Esophagus (tissue), 2 donors: ENCODE measurements around the gene CIB4. TPM values are rescaled to one million over a fixed set of nuclear protein-coding genes. Genes with fewer than 3 reads are reported as not detected.

Source experiments
- H3K27ac ChIP-seq, 2 donors: one replicate each; pipeline ENCODE4 v1.5.1; 2013; ENCODE audit warnings: low read depth in 2 of 2, mild to moderate bottlenecking in 2 of 2, inconsistent platforms in 1 of 2, low read length in 1 of 2, moderate library complexity in 1 of 2
- H3K27me3 ChIP-seq, 2 donors: one replicate each; pipeline ENCODE4 v1.6.1; 2013; ENCODE audit warnings: low read length in 2 of 2, control low read depth in 1 of 2, mild to moderate bottlenecking in 1 of 2; ENCODE audit not compliant: insufficient read depth in 2 of 2, control insufficient read depth in 1 of 2
- H3K36me3 ChIP-seq, 2 donors: one replicate each; pipeline ENCODE4 v1.6.1; 2013; ENCODE audit warnings: low read length in 1 of 2; ENCODE audit not compliant: control insufficient read depth in 2 of 2, insufficient read depth in 2 of 2
- H3K4me1 ChIP-seq, 2 donors: one replicate each; pipeline ENCODE4 v1.6.1; 2013; ENCODE audit warnings: low read length in 1 of 2; ENCODE audit not compliant: control insufficient read depth in 2 of 2, insufficient read depth in 2 of 2
- H3K4me3 ChIP-seq, 2 donors: one replicate each; pipeline ENCODE4 v1.5.1; 2013; ENCODE audit warnings: low read length in 2 of 2, mild to moderate bottlenecking in 2 of 2, low read depth in 1 of 2, moderate library complexity in 1 of 2
- H3K9me3 ChIP-seq, 2 donors: one replicate each; pipeline ENCODE4 v1.6.1; 2013; ENCODE audit warnings: mild to moderate bottlenecking in 2 of 2, low read depth in 1 of 2, low read length in 1 of 2, moderate library complexity in 1 of 2; ENCODE audit not compliant: control insufficient read depth in 2 of 2, insufficient read depth in 1 of 2
- WGBS, 2 donors: extraction: QIAGEN DNeasy Blood & Tissue Kit; methylation state at CpG; one replicate each; pipeline ENCODE4 v1.1.7; 2013; 5-methylcytosine and 5-hydroxymethylcytosine counted together
- polyA plus RNA-seq, 2 donors: library from polyadenylated mRNA; stranded (reverse); fragments of 200-250 nt; gene quantifications; one replicate each; pipeline ENCODE4 v1.2.3, GENCODE V29; 2013
- donor health status: healthy with polysubstance abuse.
- donor health status: Bipolar disorder and iron deficiency.

Gene CIB4
- polyA plus RNA-seq, 2 donors: not detected

DNA sequence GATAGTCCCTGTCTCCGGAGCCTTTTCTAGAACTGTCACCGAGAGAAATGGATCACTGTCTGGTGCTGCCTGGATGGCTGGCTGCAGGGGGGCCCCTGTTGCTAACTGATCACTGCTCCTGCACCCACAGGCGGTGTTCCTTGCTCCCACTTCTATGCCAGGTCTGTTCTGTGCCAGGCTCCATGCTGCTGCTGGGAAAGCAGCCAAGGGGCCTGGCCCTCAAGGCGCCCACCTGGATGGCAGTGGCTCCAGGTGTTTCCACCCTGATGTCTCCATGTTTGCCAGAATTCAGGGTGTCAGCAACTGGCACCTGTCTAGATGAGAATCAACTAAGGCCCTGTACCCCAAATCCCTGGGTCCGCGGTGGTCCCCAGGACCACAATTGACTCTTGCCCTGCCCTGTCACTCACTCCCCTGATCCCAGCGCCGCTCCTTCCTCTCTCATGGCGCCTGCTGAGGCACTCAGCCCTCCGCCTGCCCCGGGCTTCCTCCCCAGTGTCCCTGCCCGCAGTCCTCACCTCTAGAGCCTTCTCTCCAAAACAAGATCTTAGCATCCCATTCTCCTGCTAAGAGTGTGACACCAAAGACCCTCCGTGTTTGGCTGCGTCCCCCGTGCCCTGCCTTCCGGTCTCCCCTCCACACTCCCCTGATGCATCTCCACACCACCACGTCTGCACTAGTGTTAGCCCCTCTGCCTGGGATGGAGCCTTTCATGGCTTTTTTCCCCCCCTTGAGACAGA is 90.7 kb downstream of the CIB4 start:
- WGBS, 2 donors: 77 to 82% methylated on average over 17 of the region's 17 CpGs
- no peaks in the 10 kb centered on the region for H3K9me3 ChIP-seq
- H3K4me1 ChIP-seq: no peaks in the 10 kb centered on the region
- no peaks in the 10 kb centered on the region for H3K36me3 ChIP-seq
- peaks cover 0 to 2% of the 10 kb centered on the region in 2 donors for H3K27me3 ChIP-seq
- no peak overlapping the region for H3K4me3 ChIP-seq
- H3K27ac ChIP-seq: no peak overlapping the region

DNA sequence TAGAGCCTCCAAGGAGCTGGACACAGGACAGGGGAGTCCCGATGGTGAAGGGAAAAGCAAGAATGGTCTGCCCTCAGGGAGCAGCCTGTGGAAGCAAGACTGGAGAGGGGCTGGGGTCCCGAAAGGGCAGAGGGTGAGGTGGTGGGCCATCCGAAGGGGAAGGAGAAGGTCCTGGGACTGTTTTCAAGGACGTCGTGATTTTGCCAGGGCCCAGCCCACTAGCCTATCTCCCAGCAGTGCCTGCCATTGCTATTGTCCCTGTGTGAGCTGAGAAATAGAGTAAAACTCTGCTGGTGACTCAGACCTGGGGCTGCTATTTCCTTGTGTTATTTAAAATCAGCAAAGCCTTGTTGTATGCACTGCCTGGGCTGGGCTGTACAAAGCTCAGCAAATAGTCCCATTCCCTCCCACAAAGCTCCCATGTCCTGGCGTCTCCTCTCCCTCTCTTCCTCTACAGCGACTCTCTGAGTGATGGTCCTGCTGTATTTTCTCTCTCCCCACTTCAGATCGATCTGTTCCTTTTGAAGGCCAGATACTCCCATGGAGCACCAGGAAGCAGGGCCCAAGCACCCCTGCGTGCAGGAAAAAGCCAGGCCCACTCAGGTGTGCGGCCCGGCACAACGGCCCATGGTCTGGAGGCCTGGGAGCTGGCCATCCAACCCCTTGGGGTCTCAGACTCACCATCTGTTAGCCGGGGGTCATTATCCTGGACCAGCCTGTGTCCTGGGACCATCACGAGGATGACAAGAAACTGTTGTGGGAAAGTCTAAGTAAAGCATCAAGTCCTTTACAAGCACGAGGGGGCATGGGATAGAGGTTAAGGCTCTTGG is 98.3 kb downstream of the CIB4 start:
- H3K4me1 ChIP-seq: no peaks in the 10 kb centered on the region

DNA sequence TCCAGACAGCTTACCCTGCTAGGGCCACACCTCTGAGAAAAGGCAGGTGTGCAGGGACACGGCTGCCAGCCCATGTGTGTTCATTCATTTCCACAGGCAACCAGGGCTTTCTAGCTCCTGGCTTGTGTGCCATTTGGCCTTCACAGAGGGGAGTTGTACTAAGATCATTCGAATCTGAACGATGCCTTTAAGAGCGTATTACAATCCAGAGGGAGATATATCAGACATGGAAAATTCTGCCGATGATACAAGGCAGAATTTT is 99.0 kb downstream of the CIB4 start:
- 65 to 76% methylated on average over 5 of the region's 5 CpGs for WGBS, 2 donors

More for the DNA sequence above, 98.3 kb downstream of the CIB4 start:
- 78 to 82% methylated on average over 15 of the region's 15 CpGs for WGBS, 2 donors
- Histone ChIP-seq H3K9me3 (no peaks in the 10 kb centered on the region), H3K36me3 (no peaks in the 10 kb centered on the region), H3K27me3 (no peaks in the 10 kb centered on the region), H3K27ac (no peak overlapping the region), H3K4me3 (no peak overlapping the region)

DNA sequence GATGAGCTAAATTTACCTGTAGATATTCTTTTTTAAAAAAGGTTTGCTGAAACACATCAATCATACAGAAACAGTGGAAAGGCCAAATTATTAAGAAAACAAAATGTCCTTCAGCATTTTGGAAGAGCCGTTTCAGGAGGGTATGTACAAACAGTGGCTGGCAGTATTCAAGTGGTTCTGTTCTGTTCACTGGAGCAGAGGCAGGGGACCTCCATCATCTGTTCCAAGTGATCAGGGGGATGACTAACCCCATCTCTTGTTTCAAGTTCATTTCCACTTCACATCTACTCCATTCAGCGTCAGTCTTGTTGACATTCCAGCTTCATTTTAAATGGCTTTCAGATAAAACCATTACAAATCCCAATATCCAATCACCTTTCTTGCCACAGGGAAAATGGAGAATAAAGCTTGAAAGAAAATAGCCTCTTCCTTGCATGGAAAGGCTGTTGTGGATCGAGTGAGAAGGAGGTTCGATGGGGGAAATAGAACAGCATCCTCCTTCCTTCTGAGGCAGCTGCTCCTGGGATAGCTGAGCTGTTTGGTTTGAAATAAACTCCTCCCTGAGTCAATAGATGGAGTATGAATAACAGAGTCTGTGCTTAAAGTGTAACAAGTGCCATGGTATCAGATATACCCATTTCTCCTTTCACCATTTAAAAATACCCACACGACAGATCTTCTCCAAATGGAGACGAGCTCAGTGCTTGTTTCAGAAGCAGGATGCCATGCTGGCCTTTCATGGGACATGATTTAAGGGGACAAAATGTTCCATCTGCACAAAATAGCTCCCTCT is 99.6 kb downstream of the CIB4 start:
- no peaks in the 10 kb centered on the region for H3K4me1 ChIP-seq

More for the DNA sequence above, 99.0 kb downstream of the CIB4 start:
- Histone ChIP-seq H3K27ac (no peak overlapping the region), H3K9me3 (no peaks in the 10 kb centered on the region), H3K36me3 (no peaks in the 10 kb centered on the region), H3K4me1 (no peaks in the 10 kb centered on the region), H3K27me3 (no peaks in the 10 kb centered on the region), H3K4me3 (no peak overlapping the region)

DNA sequence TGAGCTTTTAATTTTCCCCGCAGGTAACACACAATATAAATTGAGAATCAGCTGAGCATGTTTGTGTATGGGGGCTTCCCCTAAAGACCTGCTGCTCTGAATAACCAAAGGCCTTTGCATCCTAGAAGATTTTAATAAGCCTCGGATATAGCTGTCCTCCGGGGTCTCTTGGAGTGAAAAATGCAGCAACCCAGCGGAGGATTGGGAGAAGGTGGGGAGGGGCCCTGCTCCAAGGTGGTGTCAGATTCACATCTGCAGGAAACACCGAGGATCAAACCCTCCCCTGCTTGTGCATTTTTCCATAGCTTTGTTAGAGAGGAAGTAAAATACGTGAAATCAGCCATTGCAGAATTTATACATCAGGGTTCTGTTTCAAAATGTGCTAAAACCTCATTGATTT is 100.2 kb downstream of the CIB4 start:
- Histone ChIP-seq H3K27ac (no peak overlapping the region), H3K4me1 (no peaks in the 10 kb centered on the region), H3K36me3 (no peaks in the 10 kb centered on the region), H3K9me3 (no peaks in the 10 kb centered on the region), H3K27me3 (no peaks in the 10 kb centered on the region), H3K4me3 (no peak overlapping the region)
- 54 to 58% methylated on average over 6 of the region's 6 CpGs for WGBS, 2 donors

More for the DNA sequence above, 99.6 kb downstream of the CIB4 start:
- no peaks in the 10 kb centered on the region for H3K27me3 ChIP-seq
- 56 to 68% methylated on average over 6 of the region's 6 CpGs for WGBS, 2 donors
- no peaks in the 10 kb centered on the region for H3K36me3 ChIP-seq
- H3K9me3 ChIP-seq: no peaks in the 10 kb centered on the region
- H3K27ac ChIP-seq: no peak overlapping the region
- no peak overlapping the region for H3K4me3 ChIP-seq

DNA sequence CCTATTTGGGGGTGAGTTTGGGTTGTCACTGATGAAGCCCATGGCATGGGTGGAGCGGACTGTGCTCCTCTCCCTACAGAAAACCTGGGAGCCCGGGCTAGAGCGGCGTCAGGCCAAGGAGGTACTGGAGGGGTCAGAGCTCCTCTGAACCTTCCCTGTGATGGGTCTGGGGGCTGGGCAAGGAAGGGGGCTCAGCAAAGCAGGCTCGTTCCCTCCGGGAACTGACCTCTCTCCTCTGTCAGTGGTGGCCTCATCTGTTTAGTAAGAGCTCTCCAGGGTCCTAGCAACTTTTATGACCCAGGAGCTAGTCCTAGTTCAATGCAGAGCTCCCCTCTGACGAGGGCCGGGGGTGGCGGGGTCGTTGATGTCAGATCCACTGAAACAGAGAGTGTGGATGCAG is 100.9 kb downstream of the CIB4 start:
- H3K9me3 ChIP-seq: no peaks in the 10 kb centered on the region
- no peak overlapping the region for H3K27ac ChIP-seq
- H3K4me3 ChIP-seq: no peak overlapping the region
- no peaks in the 10 kb centered on the region for H3K4me1 ChIP-seq
- H3K27me3 ChIP-seq: no peaks in the 10 kb centered on the region
- 67 to 69% methylated on average over 10 of the region's 10 CpGs for WGBS, 2 donors
- no peaks in the 10 kb centered on the region for H3K36me3 ChIP-seq

DNA sequence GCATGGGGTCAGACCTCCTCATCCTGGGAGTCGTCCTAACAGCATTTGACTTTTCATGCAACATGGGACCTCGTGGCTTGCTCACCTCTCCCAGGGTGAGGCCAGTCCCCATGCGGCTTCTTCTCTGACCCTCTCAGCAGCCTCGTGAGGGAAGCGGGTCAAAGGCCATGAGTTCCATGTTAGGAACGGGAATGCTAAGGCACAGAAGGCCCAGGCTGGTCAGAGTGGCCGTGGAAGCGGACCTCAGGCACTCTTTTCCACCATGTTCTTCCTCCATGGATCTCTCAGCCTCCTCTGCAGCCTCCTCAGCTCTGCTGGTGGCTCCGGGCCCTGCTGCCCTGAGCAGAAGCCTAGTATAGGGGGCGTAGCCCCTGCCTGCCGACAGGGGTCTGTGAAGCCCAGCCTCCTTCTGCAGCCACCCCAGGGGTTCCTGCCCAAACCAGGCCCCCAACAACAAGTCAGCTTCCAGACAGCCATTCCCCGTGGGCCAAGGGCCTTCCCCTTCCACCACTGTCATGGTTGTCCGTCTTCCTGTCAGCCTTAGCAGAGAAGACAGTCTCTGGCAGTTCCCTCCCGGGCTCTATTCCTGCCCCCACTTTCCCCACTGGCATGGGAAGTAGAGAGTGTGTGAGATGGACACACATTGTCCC is 103.2 kb downstream of the CIB4 start:
- Histone ChIP-seq H3K27me3 (no peaks in the 10 kb centered on the region), H3K27ac (no peak overlapping the region), H3K4me1 (no peaks in the 10 kb centered on the region), H3K9me3 (no peaks in the 10 kb centered on the region), H3K36me3 (no peaks in the 10 kb centered on the region), H3K4me3 (no peak overlapping the region)
- WGBS, 2 donors: 80 to 83% methylated on average over 14 of the region's 14 CpGs

DNA sequence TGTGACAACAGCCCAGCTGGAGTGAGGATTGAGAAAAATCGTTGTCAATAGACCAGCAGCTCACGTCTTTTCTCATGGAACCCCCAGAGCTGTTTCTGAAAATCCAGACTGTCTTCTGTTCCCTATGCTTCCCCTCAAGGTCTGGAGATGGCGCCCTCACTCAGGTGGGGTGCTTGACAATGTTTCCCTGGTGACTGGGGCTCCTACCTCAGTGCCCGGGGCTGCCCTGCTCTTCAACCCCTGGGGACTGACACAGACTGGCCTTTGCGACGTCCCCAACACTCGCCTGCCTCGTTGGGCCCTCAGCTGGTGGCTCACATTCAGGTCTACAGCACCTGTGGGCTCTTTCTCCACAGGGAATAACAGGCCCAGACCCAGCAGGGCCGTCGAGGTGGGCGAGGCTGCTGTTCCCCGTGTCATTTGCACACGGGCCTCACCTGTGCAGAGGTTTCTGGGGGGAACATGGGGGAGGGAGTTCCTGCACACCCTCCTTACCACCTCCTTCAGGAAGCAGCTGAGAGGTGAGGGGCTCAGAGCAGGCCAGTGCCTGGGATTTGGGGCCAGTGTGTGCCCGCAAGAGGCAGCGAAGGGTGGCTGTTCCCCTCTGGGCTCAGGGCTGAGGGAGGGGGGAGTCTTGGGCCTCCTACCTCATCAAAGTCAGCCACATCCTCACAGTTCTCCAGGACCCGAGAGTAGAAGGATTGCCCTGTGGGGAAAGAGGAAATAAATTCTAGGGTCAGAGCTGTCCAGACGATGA is 103.9 kb downstream of the CIB4 start:
- no peak overlapping the region for H3K27ac ChIP-seq
- 81 to 83% methylated on average over 17 of the region's 17 CpGs for WGBS, 2 donors

More for the DNA sequence above, 103.9 kb downstream of the CIB4 start:
- H3K9me3 ChIP-seq: no peaks in the 10 kb centered on the region
- no peaks in the 10 kb centered on the region for H3K36me3 ChIP-seq
- H3K27me3 ChIP-seq: no peaks in the 10 kb centered on the region
- no peaks in the 10 kb centered on the region for H3K4me1 ChIP-seq
- no peak overlapping the region for H3K4me3 ChIP-seq
